ENCODE data around the gene CFAP61.
A peak's percentile ranks its signal among the peaks of the same experiment; 100 is the strongest.
"Not testable (repeated sequence)": the region's sequence is repeated elsewhere in the genome, so short reads cannot be mapped to it uniquely, and the experiment has no call there.

Gene CFAP61

GRCh38 chr20:20237093-20237959 lies 185.0 kb downstream of the CFAP61 start:
- no peak overlapping the region for H3K23ac ChIP-seq (ENCODE audit: low read length)
- WGBS (ENCODE audit: extremely low coverage, insufficient coverage, insufficient read length): no CpG with 5 or more reads among the region's 11 CpGs
- DNase-seq: peak; percentile 6 to 72
- H3K4me1 ChIP-seq (ENCODE audit: control insufficient read depth in 1 of 2, insufficient read depth in 2 of 2, low read length in 2 of 2): no peaks in the 10 kb centered on the region
- H3K4me3 ChIP-seq (ENCODE audit: low read depth, low read length): no peak overlapping the region
- no peak overlapping the region for H3K9ac ChIP-seq (ENCODE audit: low read length)
- no peaks in the 10 kb centered on the region for H3K79me1 ChIP-seq (ENCODE audit: low read length)
- no peaks in the 10 kb centered on the region for H3K27me3 ChIP-seq (ENCODE audit: insufficient read depth, low read length)
- no peak overlapping the region for H3K14ac ChIP-seq (ENCODE audit: low read length)
- no peak overlapping the region for H3K27ac ChIP-seq (ENCODE audit: low read depth, low read length)
- no peak overlapping the region for H4K91ac ChIP-seq (ENCODE audit: low read depth, low read length)
- H3K9me3 ChIP-seq (ENCODE audit: insufficient read depth, low read depth, low read length): peaks cover 2% of the 10 kb centered on the region
- H2AFZ ChIP-seq (ENCODE audit: insufficient read depth, low read length, poor library complexity): no peak overlapping the region
- H3K18ac ChIP-seq (ENCODE audit: low read length): no peak overlapping the region
- H3K4me2 ChIP-seq (ENCODE audit: low read length): no peak overlapping the region
- H4K12ac ChIP-seq (ENCODE audit: low read depth, low read length): no peak overlapping the region
- no peak overlapping the region for H4K8ac ChIP-seq (ENCODE audit: low read depth, low read length)
- H2BK12ac ChIP-seq (ENCODE audit: low read length): no peak overlapping the region
- H2AK5ac ChIP-seq (ENCODE audit: low read length): no peak overlapping the region
- H3K36me3 ChIP-seq (ENCODE audit: control insufficient read depth in 1 of 2, insufficient read depth in 2 of 2, low read length in 2 of 2): no peaks in the 10 kb centered on the region
- no peak overlapping the region for H2BK120ac ChIP-seq (ENCODE audit: insufficient read depth, low read length, poor library complexity)
- no peak overlapping the region for H3K4ac ChIP-seq (ENCODE audit: low read depth, low read length)
- no peaks in the 10 kb centered on the region for H3K79me2 ChIP-seq (ENCODE audit: control insufficient read depth, insufficient read depth, low read length, poor library complexity)
- H2BK5ac ChIP-seq (ENCODE audit: low read depth, low read length, poor library complexity): no peak overlapping the region

GRCh38 chr20:20241976-20242375 lies 189.6 kb downstream of the CFAP61 start:
- H3K4me2 ChIP-seq (ENCODE audit: low read length): no peak overlapping the region

GRCh38 chr20:20244384-20244783 lies 192.1 kb downstream of the CFAP61 start:
- H2AK5ac ChIP-seq (ENCODE audit: low read length); H4K12ac ChIP-seq (ENCODE audit: low read depth, low read length); H3K4me1 ChIP-seq (ENCODE audit: control insufficient read depth in 1 of 2, insufficient read depth in 2 of 2, low read length in 2 of 2); H3K9me3 ChIP-seq (ENCODE audit: insufficient read depth, low read depth, low read length); H3K4ac ChIP-seq (ENCODE audit: low read depth, low read length); H2AFZ ChIP-seq (ENCODE audit: insufficient read depth, low read length, poor library complexity); H3K4me2 ChIP-seq (ENCODE audit: low read length); H3K9ac ChIP-seq (ENCODE audit: low read length); H3K27ac ChIP-seq (ENCODE audit: low read depth, low read length); H3K79me2 ChIP-seq (ENCODE audit: control insufficient read depth, insufficient read depth, low read length, poor library complexity); H2BK5ac ChIP-seq (ENCODE audit: low read depth, low read length, poor library complexity); H3K27me3 ChIP-seq (ENCODE audit: insufficient read depth, low read length); H4K8ac ChIP-seq (ENCODE audit: low read depth, low read length); H3K14ac ChIP-seq (ENCODE audit: low read length); H3K23ac ChIP-seq (ENCODE audit: low read length); H3K79me1 ChIP-seq (ENCODE audit: low read length); DNase-seq; H4K91ac ChIP-seq (ENCODE audit: low read depth, low read length); H2BK12ac ChIP-seq (ENCODE audit: low read length); H3K18ac ChIP-seq (ENCODE audit: low read length); H2BK120ac ChIP-seq (ENCODE audit: insufficient read depth, low read length, poor library complexity); H3K36me3 ChIP-seq (ENCODE audit: control insufficient read depth in 1 of 2, insufficient read depth in 2 of 2, low read length in 2 of 2); H3K4me3 ChIP-seq (ENCODE audit: low read depth, low read length): not testable (repeated sequence)
- no CpG with 5 or more reads among the region's 1 CpG for WGBS (ENCODE audit: extremely low coverage, insufficient coverage, insufficient read length)

More at GRCh38 chr20:20241976-20242375, 189.6 kb downstream of the CFAP61 start:
- Histone ChIP-seq H3K27ac (ENCODE audit: low read depth, low read length) (no peak overlapping the region), H4K12ac (ENCODE audit: low read depth, low read length) (no peak overlapping the region), H3K79me1 (ENCODE audit: low read length) (no peaks in the 10 kb centered on the region), H2AFZ (ENCODE audit: insufficient read depth, low read length, poor library complexity) (no peak overlapping the region), H4K8ac (ENCODE audit: low read depth, low read length) (no peak overlapping the region), H3K4me1 (ENCODE audit: control insufficient read depth in 1 of 2, insufficient read depth in 2 of 2, low read length in 2 of 2) (no peaks in the 10 kb centered on the region), H2BK120ac (ENCODE audit: insufficient read depth, low read length, poor library complexity) (no peak overlapping the region), H3K23ac (ENCODE audit: low read length) (no peak overlapping the region), H4K91ac (ENCODE audit: low read depth, low read length) (no peak overlapping the region), H3K36me3 (ENCODE audit: control insufficient read depth in 1 of 2, insufficient read depth in 2 of 2, low read length in 2 of 2) (no peaks in the 10 kb centered on the region), H3K79me2 (ENCODE audit: control insufficient read depth, insufficient read depth, low read length, poor library complexity) (no peaks in the 10 kb centered on the region), H2BK12ac (ENCODE audit: low read length) (no peak overlapping the region), H2BK5ac (ENCODE audit: low read depth, low read length, poor library complexity) (no peak overlapping the region), H3K9me3 (ENCODE audit: insufficient read depth, low read depth, low read length) (peaks cover 5% of the 10 kb centered on the region), H3K4ac (ENCODE audit: low read depth, low read length) (no peak overlapping the region), H3K4me3 (ENCODE audit: low read depth, low read length) (no peak overlapping the region), H3K27me3 (ENCODE audit: insufficient read depth, low read length) (no peaks in the 10 kb centered on the region), H2AK5ac (ENCODE audit: low read length) (no peak overlapping the region), H3K14ac (ENCODE audit: low read length) (no peak overlapping the region), H3K9ac (ENCODE audit: low read length) (no peak overlapping the region), H3K18ac (ENCODE audit: low read length) (no peak overlapping the region)
- no CpG with 5 or more reads among the region's 1 CpG for WGBS (ENCODE audit: extremely low coverage, insufficient coverage, insufficient read length)
- DNase-seq: no peak

- Histone ChIP-seq H3K14ac (ENCODE audit: low read length) (no peak overlapping the region), H2BK5ac (ENCODE audit: low read depth, low read length, poor library complexity) (no peak overlapping the region)
- no CpG with 5 or more reads among the region's 15 CpGs for WGBS (ENCODE audit: extremely low coverage, insufficient coverage, insufficient read length)
Observed at GRCh38 chr20:20246996-20247633, 194.8 kb downstream of the CFAP61 start.

More at GRCh38 chr20:20246996-20247633, 194.8 kb downstream of the CFAP61 start:
- Histone ChIP-seq H2BK120ac (ENCODE audit: insufficient read depth, low read length, poor library complexity) (no peak overlapping the region), H3K4me1 (ENCODE audit: control insufficient read depth in 1 of 2, insufficient read depth in 2 of 2, low read length in 2 of 2) (no peaks in the 10 kb centered on the region), H3K18ac (ENCODE audit: low read length) (no peak overlapping the region), H2AK5ac (ENCODE audit: low read length) (no peak overlapping the region), H3K79me1 (ENCODE audit: low read length) (no peaks in the 10 kb centered on the region), H2BK12ac (ENCODE audit: low read length) (no peak overlapping the region), H3K4me2 (ENCODE audit: low read length) (no peak overlapping the region), H3K4me3 (ENCODE audit: low read depth, low read length) (no peak overlapping the region), H3K36me3 (ENCODE audit: control insufficient read depth in 1 of 2, insufficient read depth in 2 of 2, low read length in 2 of 2) (no peaks in the 10 kb centered on the region), H3K23ac (ENCODE audit: low read length) (no peak overlapping the region), H3K27ac (ENCODE audit: low read depth, low read length) (no peak overlapping the region), H3K9ac (ENCODE audit: low read length) (no peak overlapping the region), H3K4ac (ENCODE audit: low read depth, low read length) (no peak overlapping the region), H2AFZ (ENCODE audit: insufficient read depth, low read length, poor library complexity) (no peak overlapping the region), H3K27me3 (ENCODE audit: insufficient read depth, low read length) (no peaks in the 10 kb centered on the region), H4K8ac (ENCODE audit: low read depth, low read length) (no peak overlapping the region), H3K9me3 (ENCODE audit: insufficient read depth, low read depth, low read length) (peaks cover 6% of the 10 kb centered on the region), H3K79me2 (ENCODE audit: control insufficient read depth, insufficient read depth, low read length, poor library complexity) (no peaks in the 10 kb centered on the region), H4K12ac (ENCODE audit: low read depth, low read length) (no peak overlapping the region), H4K91ac (ENCODE audit: low read depth, low read length) (no peak overlapping the region)
- no peak for DNase-seq

All from trophoblast cell (in vitro differentiated cells and primary cell).